ENCODE measurements around the gene DBNDD2. TPM values are rescaled to one million over a fixed set of nuclear protein-coding genes. Genes with fewer than 3 reads are reported as not detected.

Gene DBNDD2
- total RNA-seq, 1 experiment from 2014 or later = 38.6 TPM

GRCh38 chr20:45408646-45409213 is 641 bp downstream of the DBNDD2 start:
- no peak for DNase-seq (ENCODE audit: low spot score)
- TF ChIP-seq EZH2 (IDR thresholded peaks at IDR 0.05; ENCODE audit: borderline replicate concordance, low read depth, low read length, poor library complexity, severe bottlenecking) = no peak
- no peak for TF ChIP-seq CTCF (conservative IDR thresholded peaks at IDR 0.05; ENCODE audit: low read depth, low read length)
- no peak overlapping the region for H3K4me3 ChIP-seq (ENCODE audit: low read depth, low read length, poor library complexity, severe bottlenecking)
- peaks cover 18% of the 10 kb centered on the region for H3K36me3 ChIP-seq (ENCODE audit: insufficient read depth, low read length, poor library complexity, severe bottlenecking)
- CTCF ChIA-PET = no interaction called here
- H3K4me1 ChIP-seq (ENCODE audit: insufficient read depth, low read length, poor library complexity, severe bottlenecking) = peaks cover 9% of the 10 kb centered on the region
- no peaks in the 10 kb centered on the region for H3K9me3 ChIP-seq (ENCODE audit: low read depth, low read length, poor library complexity, severe bottlenecking)
- POLR2A ChIA-PET (ENCODE audit: low non-redundant PET) = no interaction called here
- no peak overlapping the region for H3K27ac ChIP-seq (ENCODE audit: low read depth, low read length, poor library complexity, severe bottlenecking)
- intact Hi-C loops (cut with micrococcal nuclease; ENCODE audit: unreplicated experiment) = no loop called here
- H3K27me3 ChIP-seq (replicated peaks; ENCODE audit: insufficient read depth, low read depth, low read length, poor library complexity) = no peaks in the 10 kb centered on the region
- BruUV-seq (replicated peaks) = no TSS peak

GRCh38 chr20:45409521-45410272 is 1.6 kb downstream of the DBNDD2 start:
- POLR2A ChIA-PET (ENCODE audit: low non-redundant PET) = no interaction called here

GRCh38 chr20:45410887-45411286 is 2.8 kb downstream of the DBNDD2 start:
- H3K36me3 ChIP-seq (ENCODE audit: insufficient read depth, low read length, poor library complexity, severe bottlenecking) = peaks cover 18% of the 10 kb centered on the region
- BruUV-seq (replicated peaks) = no TSS peak
- no peak overlapping the region for H3K27ac ChIP-seq (ENCODE audit: low read depth, low read length, poor library complexity, severe bottlenecking)
- ChIA-PET POLR2A (ENCODE audit: low non-redundant PET) (no interaction called here), CTCF (interaction anchor here (0.5 kb wide), 1 partner anchor 360 kb away, joined by 3 read pairs; no protein-coding TSS in a partner anchor)
- H3K4me1 ChIP-seq (ENCODE audit: insufficient read depth, low read length, poor library complexity, severe bottlenecking) = peaks cover 13% of the 10 kb centered on the region
- DNase-seq (ENCODE audit: low spot score) = no peak
- H3K9me3 ChIP-seq (ENCODE audit: low read depth, low read length, poor library complexity, severe bottlenecking) = no peaks in the 10 kb centered on the region
- TF ChIP-seq EZH2 (IDR thresholded peaks at IDR 0.05; ENCODE audit: borderline replicate concordance, low read depth, low read length, poor library complexity, severe bottlenecking) (no peak), CTCF (conservative IDR thresholded peaks at IDR 0.05; ENCODE audit: low read depth, low read length) (no peak)
- no peaks in the 10 kb centered on the region for H3K27me3 ChIP-seq (replicated peaks; ENCODE audit: insufficient read depth, low read depth, low read length, poor library complexity)
- no peak overlapping the region for H3K4me3 ChIP-seq (ENCODE audit: low read depth, low read length, poor library complexity, severe bottlenecking)
- intact Hi-C loops (cut with micrococcal nuclease; ENCODE audit: unreplicated experiment) = no loop called here

More at GRCh38 chr20:45409521-45410272, 1.6 kb downstream of the DBNDD2 start:
- Histone ChIP-seq H3K4me3 (ENCODE audit: low read depth, low read length, poor library complexity, severe bottlenecking) (no peak overlapping the region), H3K27ac (ENCODE audit: low read depth, low read length, poor library complexity, severe bottlenecking) (no peak overlapping the region), H3K9me3 (ENCODE audit: low read depth, low read length, poor library complexity, severe bottlenecking) (no peaks in the 10 kb centered on the region), H3K27me3 (replicated peaks; ENCODE audit: insufficient read depth, low read depth, low read length, poor library complexity) (no peaks in the 10 kb centered on the region), H3K4me1 (ENCODE audit: insufficient read depth, low read length, poor library complexity, severe bottlenecking) (peaks cover 9% of the 10 kb centered on the region), H3K36me3 (ENCODE audit: insufficient read depth, low read length, poor library complexity, severe bottlenecking) (peaks cover 18% of the 10 kb centered on the region)
- no peak for DNase-seq (ENCODE audit: low spot score)
- intact Hi-C loops (cut with micrococcal nuclease; ENCODE audit: unreplicated experiment) = no loop called here
- TSS peak; percentile 22 for BruUV-seq (replicated peaks)
- no peak for TF ChIP-seq CTCF (conservative IDR thresholded peaks at IDR 0.05; ENCODE audit: low read depth, low read length)
- TF ChIP-seq EZH2 (IDR thresholded peaks at IDR 0.05; ENCODE audit: borderline replicate concordance, low read depth, low read length, poor library complexity, severe bottlenecking) = no peak
- CTCF ChIA-PET = no interaction called here
